Ectodermal cell (in vitro differentiated cells): ENCODE results near the gene MDH1.

Experiments used
- H3K27ac ChIP-seq: 2 replicates; pipeline ENCODE4 v1.7.0; 2013; ENCODE audit warnings: mild to moderate bottlenecking, low read depth, low read length; ENCODE audit not compliant: insufficient read depth, poor library complexity, severe bottlenecking
- H3K27me3 ChIP-seq: 2 replicates; pipeline ENCODE4 v1.7.0; 2013; ENCODE audit warnings: mild to moderate bottlenecking, low read length; ENCODE audit not compliant: insufficient read depth, control insufficient read depth, poor library complexity, severe bottlenecking
- H3K36me3 ChIP-seq: one replicate; pipeline ENCODE4 v1.7.0; 2013; ENCODE audit warnings: low read length; ENCODE audit not compliant: control insufficient read depth, insufficient read depth
- H3K4me1 ChIP-seq: one replicate; pipeline ENCODE4 v1.7.0; 2013; ENCODE audit warnings: low read length; ENCODE audit not compliant: control insufficient read depth, insufficient read depth
- H3K4me3 ChIP-seq: 2 replicates; pipeline ENCODE4 v1.7.0; 2013; ENCODE audit warnings: low read depth, low read length, control low read depth; ENCODE audit not compliant: insufficient read depth
- H3K9me3 ChIP-seq: 2 replicates; pipeline ENCODE4 v1.7.0; 2013; ENCODE audit warnings: mild to moderate bottlenecking, low read length, moderate library complexity; ENCODE audit not compliant: control insufficient read depth
- WGBS, 2 experiments: methylation state at CpG; one replicate each; pipeline ENCODE4 v1.1.7; 2013; ENCODE audit warnings: missing lambda C conversion rate in 2 of 2; 5-methylcytosine and 5-hydroxymethylcytosine counted together

The MDH1 gene

GRCh38 chr2:63587814-63588384, 864 bp upstream of the MDH1 start:
- H3K4me3 ChIP-seq, result peak overlapping the region; percentile 87
- no peaks in the 10 kb centered on the region for H3K36me3 ChIP-seq
- WGBS, 2 experiments, result 1 to 2% methylated on average over 33 of the region's 33 CpGs
- no peaks in the 10 kb centered on the region for H3K9me3 ChIP-seq
- H3K4me1 ChIP-seq, result peaks cover 3% of the 10 kb centered on the region
- no peaks in the 10 kb centered on the region for H3K27me3 ChIP-seq
- H3K27ac ChIP-seq, result no peak overlapping the region

- H3K36me3 ChIP-seq, result no peaks in the 10 kb centered on the region
- no peaks in the 10 kb centered on the region for H3K27me3 ChIP-seq
- 5 to 7% methylated on average over 22 to 25 of the region's 26 CpGs for WGBS, 2 experiments
- H3K4me3 ChIP-seq, result peak overlapping the region; percentile 87
- no peaks in the 10 kb centered on the region for H3K9me3 ChIP-seq
- H3K27ac ChIP-seq, result peak overlapping the region; percentile 71
- peaks cover 3% of the 10 kb centered on the region for H3K4me1 ChIP-seq
Measured at GRCh38 chr2:63589148-63589958, 590 bp downstream of the MDH1 start.

GRCh38 chr2:63590626-63591408, 2.1 kb downstream of the MDH1 start:
- Histone ChIP-seq H3K36me3 (peaks cover 4% of the 10 kb centered on the region), H3K4me3 (no peak overlapping the region), H3K4me1 (peaks cover 3% of the 10 kb centered on the region), H3K27me3 (no peaks in the 10 kb centered on the region), H3K27ac (no peak overlapping the region), H3K9me3 (no peaks in the 10 kb centered on the region)
- WGBS, 2 experiments, result 85 to 99% methylated on average over 3 of the region's 3 CpGs

GRCh38 chr2:63591566-63592175, 2.9 kb downstream of the MDH1 start:
- Histone ChIP-seq H3K27me3 (no peaks in the 10 kb centered on the region), H3K4me1 (peaks cover 3% of the 10 kb centered on the region), H3K4me3 (no peak overlapping the region), H3K9me3 (no peaks in the 10 kb centered on the region), H3K27ac (no peak overlapping the region), H3K36me3 (peaks cover 4% of the 10 kb centered on the region)
- 100% methylated on average over 1 to 2 of the region's 3 CpGs for WGBS, 2 experiments

GRCh38 chr2:63594660-63595059, 5.9 kb downstream of the MDH1 start:
- Histone ChIP-seq H3K27ac (no peak overlapping the region), H3K36me3 (peaks cover 4% of the 10 kb centered on the region), H3K9me3 (no peaks in the 10 kb centered on the region), H3K4me1 (no peaks in the 10 kb centered on the region), H3K27me3 (no peaks in the 10 kb centered on the region), H3K4me3 (no peak overlapping the region)
- 89 to 98% methylated on average over 3 of the region's 3 CpGs for WGBS, 2 experiments

GRCh38 chr2:63596401-63596883, 7.7 kb downstream of the MDH1 start:
- no peaks in the 10 kb centered on the region for H3K27me3 ChIP-seq
- whole genome bisulfite sequencing, 2 experiments, result 92 to 100% methylated on average over 1 of the region's 2 CpGs
- no peaks in the 10 kb centered on the region for H3K9me3 ChIP-seq
- no peak overlapping the region for H3K27ac ChIP-seq
- H3K4me1 ChIP-seq, result no peaks in the 10 kb centered on the region
- H3K36me3 ChIP-seq, result peaks cover 4% of the 10 kb centered on the region
- no peak overlapping the region for H3K4me3 ChIP-seq

GRCh38 chr2:63598981-63599380, 10.2 kb downstream of the MDH1 start:
- no peak overlapping the region for H3K27ac ChIP-seq
- no peaks in the 10 kb centered on the region for H3K27me3 ChIP-seq
- no peak overlapping the region for H3K4me3 ChIP-seq
- no peaks in the 10 kb centered on the region for H3K9me3 ChIP-seq
- H3K4me1 ChIP-seq, result no peaks in the 10 kb centered on the region
- WGBS, 2 experiments, result 100% methylated on average over 2 of the region's 2 CpGs; no CpG with 5 or more reads in 1 of the 2 experiments
- H3K36me3 ChIP-seq, result peaks cover 8% of the 10 kb centered on the region

GRCh38 chr2:63600881-63601460, 12.2 kb downstream of the MDH1 start:
- 96 to 97% methylated on average over 1 of the region's 1 CpG for WGBS, 2 experiments
- no peaks in the 10 kb centered on the region for H3K27me3 ChIP-seq
- H3K4me3 ChIP-seq, result no peak overlapping the region
- no peaks in the 10 kb centered on the region for H3K9me3 ChIP-seq
- H3K27ac ChIP-seq, result no peak overlapping the region
- peaks cover 19% of the 10 kb centered on the region for H3K36me3 ChIP-seq
- H3K4me1 ChIP-seq, result no peaks in the 10 kb centered on the region

GRCh38 chr2:63604666-63605065, 15.9 kb downstream of the MDH1 start:
- no peaks in the 10 kb centered on the region for H3K4me1 ChIP-seq
- H3K9me3 ChIP-seq, result no peaks in the 10 kb centered on the region
- WGBS, 2 experiments, result 93 to 97% methylated on average over 4 of the region's 4 CpGs
- H3K4me3 ChIP-seq, result no peak overlapping the region
- no peak overlapping the region for H3K27ac ChIP-seq
- H3K27me3 ChIP-seq, result no peaks in the 10 kb centered on the region
- peaks cover 34% of the 10 kb centered on the region for H3K36me3 ChIP-seq
